A549 (cell line): ENCODE data around the gene ADD1. TPM values are rescaled to one million over a fixed set of nuclear protein-coding genes. Genes with fewer than 3 reads are reported as not detected.

Experiments
- ATAC-seq, 2 experiments: fragments of 200-7000 bp in 1 of 2; fragments of >200 bp in 1 of 2; cut with Nextera tagmentation in 1 of 2; cut with Tn5 transposase in 1 of 2; 3 replicates each; pipeline versions ENCODE4 v1.8.0 to v1.9.1; 2018 to 2020; ENCODE audit warnings: mild to moderate bottlenecking in 1 of 2, moderate library complexity in 1 of 2
- CTCF ChIA-PET: fragments of 300-600 bp; sonication (Branson Sonifier 250); formaldehyde crosslinking; extraction: SDS; loops from one replicate; lab custom pipeline; 2021; ENCODE audit warnings: antibody characterized with exemption, inconsistent platforms; lab: Yijun Ruan, JAX
- POLR2A ChIA-PET: fragments of 350-600 bp; formaldehyde crosslinking; extraction: SDS; loops from one replicate; lab custom pipeline; 2021; ENCODE audit warnings: antibody characterized with exemption, inconsistent platforms; lab: Yijun Ruan, JAX
- DNase-seq, 2 experiments: peaks; one replicate each; pipeline versions ENCODE4 v3.0.0 to v3.0.0-alpha.2; 2011 to 2016; ENCODE audit warnings: low read depth in 1 of 2, low spot score in 1 of 2
- FAIRE-seq: peaks from 2 replicates; lab custom pipeline; 2011; peaks lifted over from hg19 to GRCh38; lab: Jason Lieb, UNC
- H3K27ac ChIP-seq, 2 experiments: fragments of >200 bp; sonication (Bioruptor Twin); formaldehyde crosslinking; 3 replicates each; pipeline ENCODE4 v1.5.1; 2016 to 2017
- H3K4me1 ChIP-seq: fragments of >200 bp; sonication (Bioruptor Twin); formaldehyde crosslinking; 3 replicates; pipeline ENCODE4 v1.6.1; 2016
- H3K4me2 ChIP-seq: fragments of >200 bp; sonication (Bioruptor Twin); formaldehyde crosslinking; 3 replicates; pipeline ENCODE4 v1.6.1; 2016
- H3K4me3 ChIP-seq: fragments of >200 bp; sonication (Bioruptor Twin); formaldehyde crosslinking; 3 replicates; pipeline ENCODE4 v1.5.1; 2016
- H3K9me3 ChIP-seq: fragments of >200 bp; sonication (Bioruptor Twin); formaldehyde crosslinking; 3 replicates; pipeline ENCODE4 v1.6.1; 2016
- ATOH8 ChIP-seq: fragments of 250-450 bp; sonication (Bioruptor Pico); IDR thresholded peaks from 2 replicates; pipeline ENCODE4 v1.5.0; 2020; ENCODE audit warnings: low read depth, mild to moderate bottlenecking, moderate library complexity
- CBX8 ChIP-seq: fragments of 200-600 bp; sonication (generic); IDR thresholded peaks from 2 replicates; pipeline ENCODE4 v1.6.1; 2016
- CEBPB ChIP-seq, 2 experiments: fragments of >200 bp in 1 of 2; sonication (Bioruptor Twin) in 1 of 2; formaldehyde crosslinking in 1 of 2; IDR thresholded peaks; 2 replicates each; pipeline ENCODE4 v1.6.1; 2012 to 2016
- CHD2 ChIP-seq: fragments of 150-350 bp; IDR thresholded peaks from 2 replicates; pipeline ENCODE4 v1.6.1; 2014; ENCODE audit warnings: low read length; ENCODE audit not compliant: partially characterized antibody
- CHD4 ChIP-seq: fragments of 200-600 bp; sonication (generic); IDR thresholded peaks from 2 replicates; pipeline ENCODE4 v1.6.1; 2016; ENCODE audit warnings: antibody characterized with exemption, mild to moderate bottlenecking, borderline replicate concordance
- EHMT2 ChIP-seq: fragments of 200-600 bp; sonication (generic); IDR thresholded peaks from 2 replicates; pipeline ENCODE4 v1.6.1; 2016; ENCODE audit warnings: antibody characterized with exemption, low read depth, mild to moderate bottlenecking, moderate library complexity
- ELK1 ChIP-seq: fragments of 150-350 bp; IDR thresholded peaks from 2 replicates; pipeline ENCODE4 v1.6.1; 2014; ENCODE audit warnings: low read depth, mild to moderate bottlenecking, low read length
- FOXS1 ChIP-seq: fragments of 250-450 bp; sonication (Bioruptor Pico); IDR thresholded peaks from 2 replicates; pipeline ENCODE4 v1.5.0; 2020; ENCODE audit warnings: mild to moderate bottlenecking, moderate library complexity
- GATA3 ChIP-seq: IDR thresholded peaks from 2 replicates; pipeline ENCODE4 v1.6.1; 2012; ENCODE audit warnings: borderline replicate concordance
- JUN ChIP-seq, 2 experiments: fragments of >200 bp; sonication (Bioruptor Twin); formaldehyde crosslinking; IDR thresholded peaks; 2 replicates in 1 of 2; 3 replicates in 1 of 2; pipeline ENCODE4 v1.6.1; 2016 to 2017
- NPAS2 ChIP-seq: fragments of 250-450 bp; sonication (Bioruptor Pico); IDR thresholded peaks from 2 replicates; pipeline ENCODE4 v1.8.0; 2022; ENCODE audit warnings: mild to moderate bottlenecking, moderate library complexity, borderline replicate concordance
- POLR2AphosphoS2 ChIP-seq: conservative IDR thresholded peaks from 2 replicates; pipeline ENCODE4 v1.6.1; 2012; ENCODE audit warnings: low read length, improper control_type of control experiment, inconsistent platforms
- RARB ChIP-seq: fragments of 250-450 bp; sonication (Bioruptor Pico); IDR thresholded peaks from 2 replicates; pipeline ENCODE4 v1.8.0; 2021; ENCODE audit warnings: mild to moderate bottlenecking, moderate library complexity
- RCOR1 ChIP-seq: fragments of 150-350 bp; IDR thresholded peaks from 2 replicates; pipeline ENCODE4 v1.6.1; 2014; ENCODE audit warnings: antibody characterized with exemption, low read length, low read depth
- RNF2 ChIP-seq: fragments of 200-600 bp; sonication (generic); IDR thresholded peaks from 2 replicates; pipeline ENCODE4 v1.6.1; 2016; ENCODE audit warnings: low read depth, mild to moderate bottlenecking, antibody characterized with exemption, moderate library complexity, borderline replicate concordance
- SMC3 ChIP-seq: fragments of >200 bp; sonication (Bioruptor Twin); formaldehyde crosslinking; IDR thresholded peaks from 3 replicates; pipeline ENCODE4 v1.6.1; 2018; ENCODE audit warnings: inconsistent platforms
- SREBF2 ChIP-seq: fragments of 450-650 bp; IDR thresholded peaks from 2 replicates; pipeline ENCODE4 v1.6.1; 2014; ENCODE audit warnings: mild to moderate bottlenecking, moderate library complexity
- TP53 ChIP-seq: fragments of 250-450 bp; sonication (Bioruptor Pico); IDR thresholded peaks from 2 replicates; pipeline ENCODE4 v1.5.0; 2021; ENCODE audit warnings: mild to moderate bottlenecking, moderate library complexity
- ZSCAN20 ChIP-seq: fragments of 250-450 bp; sonication (Bioruptor Pico); IDR thresholded peaks from 2 replicates; pipeline ENCODE4 v1.8.0; 2022; ENCODE audit warnings: mild to moderate bottlenecking, moderate library complexity
- WGBS: methylation state at CpG from one replicate; pipeline ENCODE4 v1.1.6; 2017; ENCODE audit errors: missing lambda C conversion rate; 5-methylcytosine and 5-hydroxymethylcytosine counted together
- polyA plus RNA-seq, 4 experiments: library from polyadenylated mRNA; depleted of rRNA in 3 of 4; stranded (reverse); fragments of >200 nt; fragmentation: RNase III in 1 of 4; extraction: RNeasy Plus Mini Kit Qiagen cat#74134 plus additional on column Dnase treatment in 1 of 4; gene quantifications; 2 replicates in 3 of 4; 3 replicates in 1 of 4; pipeline ENCODE4 v1.2.3, GENCODE V29; 2011 to 2017
- TF ChIP-seq, protein P1 (sequence below): IDR thresholded peaks from 2 replicates; pipeline ENCODE4 v1.6.1; 2012
- TF ChIP-seq, protein P2 (sequence below): fragments of >200 bp; sonication (Bioruptor Twin); formaldehyde crosslinking; IDR thresholded peaks from 3 replicates; pipeline ENCODE4 v1.6.1; 2016
- TF ChIP-seq, protein P3 (sequence below): fragments of >200 bp; sonication (Bioruptor Twin); formaldehyde crosslinking; IDR thresholded peaks from 2 replicates; pipeline ENCODE4 v1.6.1; 2016
- TF ChIP-seq, protein P4 (sequence below): fragments of 200-600 bp; sonication (generic); IDR thresholded peaks from 2 replicates; pipeline ENCODE4 v1.6.1; 2016; ENCODE audit warnings: antibody characterized with exemption, mild to moderate bottlenecking, moderate library complexity
- TF ChIP-seq, protein P5 (sequence below): fragments of 450-650 bp; IDR thresholded peaks from 2 replicates; pipeline ENCODE4 v1.6.1; 2014; ENCODE audit warnings: antibody characterized with exemption
- TF ChIP-seq, protein P6 (sequence below): fragments of 250-450 bp; sonication (Bioruptor Pico); IDR thresholded peaks from 2 replicates; pipeline ENCODE4 v1.5.0; 2021; ENCODE audit warnings: mild to moderate bottlenecking, moderate library complexity, borderline replicate concordance

The ADD1 gene
- polyA plus RNA-seq, 2 of the 4 experiments (the other 2 are of a cell fraction): 59.7 to 60.3 TPM

DNA sequence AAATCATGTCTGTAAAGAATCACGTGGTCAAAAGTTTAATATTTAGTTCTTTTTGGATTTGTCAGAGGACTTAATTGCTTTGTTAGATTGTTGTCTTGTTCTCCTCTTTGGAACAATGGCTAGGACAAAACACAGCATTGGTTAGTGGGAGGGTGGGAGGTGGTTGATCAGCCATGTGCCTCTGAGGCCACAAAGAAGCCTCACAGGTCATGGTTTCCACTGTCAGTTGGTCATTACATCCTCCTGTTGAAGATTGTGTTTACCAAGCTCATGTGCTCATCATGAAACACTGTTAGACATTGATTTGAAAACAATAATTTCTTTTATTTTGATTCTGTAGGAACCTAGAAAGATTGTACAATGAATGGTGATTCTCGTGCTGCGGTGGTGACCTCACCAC is 31.9 kb downstream of the ADD1 start:
- Histone ChIP-seq H3K9me3 (no peaks in the 10 kb centered on the region), H3K4me3 (no peak overlapping the region), H3K27ac (no peak overlapping the region), H3K4me2 (no peak overlapping the region), H3K4me1 (peaks cover 6% of the 10 kb centered on the region; the same call in 1 of the 3 replicates)
- ChIA-PET POLR2A (no interaction called here), CTCF (no interaction called here)
- ATAC-seq: no peak
- TF ChIP-seq CHD2 (no peak), CBX8 (no peak), TP53 (CRISPR knock-in tag) (no peak), ZSCAN20 (CRISPR knock-in tag) (no peak), JUN (IDR thresholded peaks at IDR 0.05) (no peak), POLR2AphosphoS2 (no peak), GATA3 (no peak), ATOH8 (CRISPR knock-in tag) (no peak), NPAS2 (CRISPR knock-in tag) (no peak), EHMT2 (no peak), FOXS1 (CRISPR knock-in tag) (no peak)
- TF ChIP-seq, protein P1, sequence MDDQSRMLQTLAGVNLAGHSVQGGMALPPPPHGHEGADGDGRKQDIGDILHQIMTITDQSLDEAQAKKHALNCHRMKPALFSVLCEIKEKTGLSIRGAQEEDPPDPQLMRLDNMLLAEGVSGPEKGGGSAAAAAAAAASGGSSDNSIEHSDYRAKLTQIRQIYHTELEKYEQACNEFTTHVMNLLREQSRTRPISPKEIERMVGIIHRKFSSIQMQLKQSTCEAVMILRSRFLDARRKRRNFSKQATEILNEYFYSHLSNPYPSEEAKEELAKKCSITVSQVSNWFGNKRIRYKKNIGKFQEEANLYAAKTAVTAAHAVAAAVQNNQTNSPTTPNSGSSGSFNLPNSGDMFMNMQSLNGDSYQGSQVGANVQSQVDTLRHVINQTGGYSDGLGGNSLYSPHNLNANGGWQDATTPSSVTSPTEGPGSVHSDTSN: no peak
- TF ChIP-seq, protein P2, sequence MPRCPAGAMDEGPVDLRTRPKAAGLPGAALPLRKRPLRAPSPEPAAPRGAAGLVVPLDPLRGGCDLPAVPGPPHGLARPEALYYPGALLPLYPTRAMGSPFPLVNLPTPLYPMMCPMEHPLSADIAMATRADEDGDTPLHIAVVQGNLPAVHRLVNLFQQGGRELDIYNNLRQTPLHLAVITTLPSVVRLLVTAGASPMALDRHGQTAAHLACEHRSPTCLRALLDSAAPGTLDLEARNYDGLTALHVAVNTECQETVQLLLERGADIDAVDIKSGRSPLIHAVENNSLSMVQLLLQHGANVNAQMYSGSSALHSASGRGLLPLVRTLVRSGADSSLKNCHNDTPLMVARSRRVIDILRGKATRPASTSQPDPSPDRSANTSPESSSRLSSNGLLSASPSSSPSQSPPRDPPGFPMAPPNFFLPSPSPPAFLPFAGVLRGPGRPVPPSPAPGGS: no peak
- TF ChIP-seq, protein P3, sequence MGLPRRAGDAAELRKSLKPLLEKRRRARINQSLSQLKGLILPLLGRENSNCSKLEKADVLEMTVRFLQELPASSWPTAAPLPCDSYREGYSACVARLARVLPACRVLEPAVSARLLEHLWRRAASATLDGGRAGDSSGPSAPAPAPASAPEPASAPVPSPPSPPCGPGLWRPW: no peak
- TF ChIP-seq, protein P4, sequence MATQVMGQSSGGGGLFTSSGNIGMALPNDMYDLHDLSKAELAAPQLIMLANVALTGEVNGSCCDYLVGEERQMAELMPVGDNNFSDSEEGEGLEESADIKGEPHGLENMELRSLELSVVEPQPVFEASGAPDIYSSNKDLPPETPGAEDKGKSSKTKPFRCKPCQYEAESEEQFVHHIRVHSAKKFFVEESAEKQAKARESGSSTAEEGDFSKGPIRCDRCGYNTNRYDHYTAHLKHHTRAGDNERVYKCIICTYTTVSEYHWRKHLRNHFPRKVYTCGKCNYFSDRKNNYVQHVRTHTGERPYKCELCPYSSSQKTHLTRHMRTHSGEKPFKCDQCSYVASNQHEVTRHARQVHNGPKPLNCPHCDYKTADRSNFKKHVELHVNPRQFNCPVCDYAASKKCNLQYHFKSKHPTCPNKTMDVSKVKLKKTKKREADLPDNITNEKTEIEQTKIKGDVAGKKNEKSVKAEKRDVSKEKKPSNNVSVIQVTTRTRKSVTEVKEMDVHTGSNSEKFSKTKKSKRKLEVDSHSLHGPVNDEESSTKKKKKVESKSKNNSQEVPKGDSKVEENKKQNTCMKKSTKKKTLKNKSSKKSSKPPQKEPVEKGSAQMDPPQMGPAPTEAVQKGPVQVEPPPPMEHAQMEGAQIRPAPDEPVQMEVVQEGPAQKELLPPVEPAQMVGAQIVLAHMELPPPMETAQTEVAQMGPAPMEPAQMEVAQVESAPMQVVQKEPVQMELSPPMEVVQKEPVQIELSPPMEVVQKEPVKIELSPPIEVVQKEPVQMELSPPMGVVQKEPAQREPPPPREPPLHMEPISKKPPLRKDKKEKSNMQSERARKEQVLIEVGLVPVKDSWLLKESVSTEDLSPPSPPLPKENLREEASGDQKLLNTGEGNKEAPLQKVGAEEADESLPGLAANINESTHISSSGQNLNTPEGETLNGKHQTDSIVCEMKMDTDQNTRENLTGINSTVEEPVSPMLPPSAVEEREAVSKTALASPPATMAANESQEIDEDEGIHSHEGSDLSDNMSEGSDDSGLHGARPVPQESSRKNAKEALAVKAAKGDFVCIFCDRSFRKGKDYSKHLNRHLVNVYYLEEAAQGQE: no peak
- no peak for FAIRE-seq
- 91% methylated on average over 3 of the region's 3 CpGs for WGBS
- DNase-seq: no peak

- H3K9me3 ChIP-seq: no peaks in the 10 kb centered on the region
- no peak overlapping the region for H3K4me3 ChIP-seq
- DNase-seq (no peak), ATAC-seq (no peak), FAIRE-seq (no peak)
- H3K4me1 ChIP-seq: no peaks in the 10 kb centered on the region
- TF ChIP-seq RCOR1: no peak
- TF ChIP-seq, protein P5, sequence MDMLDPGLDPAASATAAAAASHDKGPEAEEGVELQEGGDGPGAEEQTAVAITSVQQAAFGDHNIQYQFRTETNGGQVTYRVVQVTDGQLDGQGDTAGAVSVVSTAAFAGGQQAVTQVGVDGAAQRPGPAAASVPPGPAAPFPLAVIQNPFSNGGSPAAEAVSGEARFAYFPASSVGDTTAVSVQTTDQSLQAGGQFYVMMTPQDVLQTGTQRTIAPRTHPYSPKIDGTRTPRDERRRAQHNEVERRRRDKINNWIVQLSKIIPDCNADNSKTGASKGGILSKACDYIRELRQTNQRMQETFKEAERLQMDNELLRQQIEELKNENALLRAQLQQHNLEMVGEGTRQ: no peak
- TF ChIP-seq SMC3: no peak
- no peak for TF ChIP-seq ELK1
- TF ChIP-seq, protein P6, sequence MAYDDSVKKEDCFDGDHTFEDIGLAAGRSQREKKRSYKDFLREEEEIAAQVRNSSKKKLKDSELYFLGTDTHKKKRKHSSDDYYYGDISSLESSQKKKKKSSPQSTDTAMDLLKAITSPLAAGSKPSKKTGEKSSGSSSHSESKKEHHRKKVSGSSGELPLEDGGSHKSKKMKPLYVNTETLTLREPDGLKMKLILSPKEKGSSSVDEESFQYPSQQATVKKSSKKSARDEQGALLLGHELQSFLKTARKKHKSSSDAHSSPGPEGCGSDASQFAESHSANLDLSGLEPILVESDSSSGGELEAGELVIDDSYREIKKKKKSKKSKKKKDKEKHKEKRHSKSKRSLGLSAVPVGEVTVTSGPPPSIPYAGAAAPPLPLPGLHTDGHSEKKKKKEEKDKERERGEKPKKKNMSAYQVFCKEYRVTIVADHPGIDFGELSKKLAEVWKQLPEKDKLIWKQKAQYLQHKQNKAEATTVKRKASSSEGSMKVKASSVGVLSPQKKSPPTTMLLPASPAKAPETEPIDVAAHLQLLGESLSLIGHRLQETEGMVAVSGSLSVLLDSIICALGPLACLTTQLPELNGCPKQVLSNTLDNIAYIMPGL (CRISPR knock-in tag): no peak
- TF ChIP-seq ZSCAN20 (CRISPR knock-in tag): no peak
- TF ChIP-seq RNF2: no peak
- no peak for TF ChIP-seq CHD4
- no peak for TF ChIP-seq CEBPB (IDR thresholded peaks at IDR 0.05)
- TF ChIP-seq SREBF2: no peak
- TF ChIP-seq RARB (CRISPR knock-in tag): no peak
- no peak for TF ChIP-seq FOXS1 (CRISPR knock-in tag)
- ChIA-PET CTCF (no interaction called here), POLR2A (no interaction called here)
- no peak overlapping the region for H3K4me2 ChIP-seq
- H3K27ac ChIP-seq: no peak overlapping the region
- WGBS: 89% methylated on average over 5 of the region's 5 CpGs
Observed at GRCh38 chr4:2878346-2878745, 34.7 kb downstream of the ADD1 start.
